ENCODE measurements around the gene MFAP5.

The MFAP5 gene

GRCh38 chr12:8677362-8677761 lies 14.7 kb upstream of the MFAP5 start:
- no peak overlapping the region for H3K4me3 ChIP-seq (ENCODE audit: low read depth, low read length)
- TF ChIP-seq, protein P1, sequence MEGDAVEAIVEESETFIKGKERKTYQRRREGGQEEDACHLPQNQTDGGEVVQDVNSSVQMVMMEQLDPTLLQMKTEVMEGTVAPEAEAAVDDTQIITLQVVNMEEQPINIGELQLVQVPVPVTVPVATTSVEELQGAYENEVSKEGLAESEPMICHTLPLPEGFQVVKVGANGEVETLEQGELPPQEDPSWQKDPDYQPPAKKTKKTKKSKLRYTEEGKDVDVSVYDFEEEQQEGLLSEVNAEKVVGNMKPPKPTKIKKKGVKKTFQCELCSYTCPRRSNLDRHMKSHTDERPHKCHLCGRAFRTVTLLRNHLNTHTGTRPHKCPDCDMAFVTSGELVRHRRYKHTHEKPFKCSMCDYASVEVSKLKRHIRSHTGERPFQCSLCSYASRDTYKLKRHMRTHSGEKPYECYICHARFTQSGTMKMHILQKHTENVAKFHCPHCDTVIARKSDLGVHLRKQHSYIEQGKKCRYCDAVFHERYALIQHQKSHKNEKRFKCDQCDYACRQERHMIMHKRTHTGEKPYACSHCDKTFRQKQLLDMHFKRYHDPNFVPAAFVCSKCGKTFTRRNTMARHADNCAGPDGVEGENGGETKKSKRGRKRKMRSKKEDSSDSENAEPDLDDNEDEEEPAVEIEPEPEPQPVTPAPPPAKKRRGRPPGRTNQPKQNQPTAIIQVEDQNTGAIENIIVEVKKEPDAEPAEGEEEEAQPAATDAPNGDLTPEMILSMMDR (IDR thresholded peaks at IDR 0.05; ENCODE audit: borderline replicate concordance, insufficient read depth, low read depth, low read length), result no peak

DNA sequence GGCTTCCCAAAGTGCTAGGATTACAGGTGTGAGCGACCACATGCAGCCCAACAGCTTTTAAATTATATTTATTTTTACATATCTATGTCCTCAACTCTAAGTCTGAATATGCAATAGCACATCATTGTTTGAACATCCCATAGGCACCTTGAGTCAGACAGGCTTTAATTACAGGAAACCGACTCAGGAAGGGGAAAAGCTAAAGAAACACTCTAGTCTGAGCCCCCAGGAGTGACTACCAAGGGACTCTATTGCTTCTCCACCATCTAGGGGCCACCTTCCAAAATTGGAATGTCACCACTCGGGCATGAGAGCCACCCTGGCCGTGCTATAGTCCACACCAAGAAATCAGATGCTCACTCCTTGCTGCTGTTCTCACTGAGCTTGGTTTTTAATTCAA lies 14.0 kb upstream of the MFAP5 start:
- no peak overlapping the region for H3K4me3 ChIP-seq (ENCODE audit: low read depth, low read length)
- TF ChIP-seq, protein P1 (IDR thresholded peaks at IDR 0.05; ENCODE audit: borderline replicate concordance, insufficient read depth, low read depth, low read length), result no peak

DNA sequence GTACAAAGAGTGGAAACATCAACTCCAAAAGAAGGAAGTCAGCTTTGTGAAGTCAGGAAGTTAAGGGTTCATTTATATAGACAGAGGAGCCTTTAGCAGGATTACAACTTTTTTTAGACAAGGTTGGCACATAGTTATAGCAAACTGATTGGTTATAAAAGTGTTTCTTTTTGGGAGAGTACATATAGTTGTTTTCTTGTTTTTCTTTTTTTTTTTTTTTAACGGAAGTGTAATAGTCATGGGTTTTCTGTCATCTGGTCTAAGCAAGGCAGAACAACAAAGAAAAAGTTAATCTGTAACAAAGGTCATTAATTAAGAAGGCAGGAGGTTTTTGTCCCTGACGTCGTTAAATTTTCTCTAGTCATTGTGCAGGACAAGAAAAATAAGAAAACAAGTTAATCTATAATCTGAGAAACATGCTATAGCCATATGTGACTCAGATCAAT lies 13.0 kb upstream of the MFAP5 start:
- H3K4me3 ChIP-seq (ENCODE audit: low read depth, low read length), result no peak overlapping the region
- TF ChIP-seq, protein P1 (IDR thresholded peaks at IDR 0.05; ENCODE audit: borderline replicate concordance, insufficient read depth, low read depth, low read length), result no peak

GRCh38 chr12:8672381-8672780 lies 9.8 kb upstream of the MFAP5 start:
- TF ChIP-seq, protein P1 (IDR thresholded peaks at IDR 0.05; ENCODE audit: borderline replicate concordance, insufficient read depth, low read depth, low read length), result no peak
- no peak overlapping the region for H3K4me3 ChIP-seq (ENCODE audit: low read depth, low read length)

DNA sequence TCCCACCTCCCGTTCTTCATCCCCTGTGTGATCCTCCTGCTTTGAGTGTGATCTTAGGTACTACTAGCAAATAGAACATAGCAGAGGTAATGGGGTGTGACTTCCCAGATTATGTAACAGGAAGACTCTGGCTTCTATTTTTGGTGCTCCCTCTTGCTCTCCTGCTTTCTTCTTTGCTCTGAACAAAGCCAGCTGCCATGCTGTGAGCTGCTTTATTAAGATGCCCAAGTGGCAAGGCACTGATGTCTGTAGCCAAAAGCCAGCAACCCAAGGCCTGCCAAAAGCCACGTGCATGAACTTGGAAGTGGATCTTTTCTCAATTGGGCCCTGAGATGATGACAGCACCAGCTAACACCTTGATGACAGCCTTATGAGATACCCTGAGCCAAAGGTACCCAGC lies 5.8 kb upstream of the MFAP5 start:
- no peak overlapping the region for H3K4me3 ChIP-seq (ENCODE audit: low read depth, low read length)
- TF ChIP-seq, protein P1 (IDR thresholded peaks at IDR 0.05; ENCODE audit: borderline replicate concordance, insufficient read depth, low read depth, low read length), result no peak

GRCh38 chr12:8667270-8667669 lies 4.6 kb upstream of the MFAP5 start:
- TF ChIP-seq, protein P1 (IDR thresholded peaks at IDR 0.05; ENCODE audit: borderline replicate concordance, insufficient read depth, low read depth, low read length), result no peak
- H3K4me3 ChIP-seq (ENCODE audit: low read depth, low read length), result no peak overlapping the region

- H3K4me3 ChIP-seq (ENCODE audit: low read depth, low read length), result no peak overlapping the region
- TF ChIP-seq, protein P1 (IDR thresholded peaks at IDR 0.05; ENCODE audit: borderline replicate concordance, insufficient read depth, low read depth, low read length), result no peak
Observed at GRCh38 chr12:8665759-8666158, 3.1 kb upstream of the MFAP5 start.

Data from GM12875 (cell line).